Measurements from ENCODE around the gene PIK3CA. TPM values are rescaled to one million over a fixed set of nuclear protein-coding genes. Genes with fewer than 3 reads are reported as not detected.
A peak's percentile ranks its signal among the peaks of the same experiment; 100 is the strongest.
"Not testable (repeated sequence)": the region's sequence is repeated elsewhere in the genome, so short reads cannot be mapped to it uniquely, and the experiment has no call there.

The PIK3CA gene
- polyA plus RNA-seq, 4 donors, result 2.2 to 18.2 (median 4.6) TPM

DNA sequence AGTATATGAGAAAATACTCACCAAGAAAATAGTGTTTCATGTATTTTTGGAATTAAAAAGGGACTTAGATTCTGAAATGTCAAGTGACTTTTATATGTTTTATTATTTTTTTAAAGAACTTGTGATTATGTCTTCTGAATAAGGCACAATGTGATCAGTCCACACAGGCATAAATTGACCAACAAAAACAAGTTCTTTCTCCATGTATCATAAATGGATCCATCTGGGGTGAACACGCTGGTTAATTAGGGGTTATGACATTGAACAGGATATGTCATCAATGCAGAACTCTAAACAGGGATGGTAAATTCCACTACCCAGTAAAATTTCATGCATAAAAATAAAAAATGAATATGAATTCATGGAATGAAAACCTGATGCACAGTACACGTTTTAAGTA is 31.3 kb upstream of the PIK3CA start:
- Histone ChIP-seq H3K27ac (ENCODE audit: low read depth in 1 of 3, low read length in 2 of 3) (no peak overlapping the region), H3K36me3 (ENCODE audit: control insufficient read depth in 3 of 3, insufficient read depth in 2 of 3, low read depth in 1 of 3, low read length in 3 of 3) (no peaks in the 10 kb centered on the region), H3K4me3 (ENCODE audit: low read depth in 1 of 3, low read length in 3 of 3) (no peak overlapping the region), H3K4me1 (ENCODE audit: control insufficient read depth in 3 of 3, insufficient read depth in 2 of 3, low read depth in 1 of 3, low read length in 2 of 3) (no peaks in the 10 kb centered on the region), H3K9me3 (ENCODE audit: control insufficient read depth in 2 of 2, insufficient read depth in 1 of 2, low read depth in 1 of 2, low read length in 1 of 2) (no peaks in the 10 kb centered on the region), H3K27me3 (ENCODE audit: control insufficient read depth in 3 of 3, insufficient read depth in 3 of 3, low read length in 3 of 3) (peaks cover 0 to 2% (median 0%) of the 10 kb centered on the region in 3 donors)
- FAIRE-seq, result no peak
- 58 to 70% (median 64%) methylated on average over 2 of the region's 2 CpGs for WGBS, 3 donors
- DNase-seq, result no peak

GRCh38 chr3:179132191-179132890 is 15.8 kb upstream of the PIK3CA start:
- peak in 1 of 2 donors; percentile 5 for DNase-seq
- H3K4me3 ChIP-seq (ENCODE audit: low read depth in 1 of 3, low read length in 3 of 3); H3K36me3 ChIP-seq (ENCODE audit: control insufficient read depth in 3 of 3, insufficient read depth in 2 of 3, low read depth in 1 of 3, low read length in 3 of 3); FAIRE-seq; H3K9me3 ChIP-seq (ENCODE audit: control insufficient read depth in 2 of 2, insufficient read depth in 1 of 2, low read depth in 1 of 2, low read length in 1 of 2); H3K4me1 ChIP-seq (ENCODE audit: control insufficient read depth in 3 of 3, insufficient read depth in 2 of 3, low read depth in 1 of 3, low read length in 2 of 3); H3K27ac ChIP-seq (ENCODE audit: low read depth in 1 of 3, low read length in 2 of 3); H3K27me3 ChIP-seq (ENCODE audit: control insufficient read depth in 3 of 3, insufficient read depth in 3 of 3, low read length in 3 of 3): not testable (repeated sequence)
- WGBS, 3 donors, result 66 to 82% (median 79%) methylated on average over 22 to 26 of the region's 27 CpGs

DNA sequence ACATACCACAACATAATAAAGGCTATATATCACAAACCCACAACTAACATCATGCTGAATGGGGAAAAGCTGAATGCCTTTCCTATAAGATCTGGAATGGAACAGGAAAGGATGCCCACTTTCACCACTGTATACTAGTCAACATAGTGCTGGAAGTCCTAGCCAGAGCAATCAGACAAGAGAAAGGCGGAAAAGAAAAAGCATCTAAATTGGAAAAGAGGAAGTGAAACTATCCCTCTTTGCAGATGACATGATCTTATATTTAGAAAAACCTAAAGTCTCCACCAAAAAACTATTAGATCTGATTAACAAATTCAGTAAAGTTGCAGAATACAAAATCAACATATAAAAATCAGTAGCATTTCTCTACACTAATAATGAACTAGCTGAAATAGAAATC is 14.6 kb upstream of the PIK3CA start:
- WGBS, 3 donors, result 71 to 96% (median 88%) methylated on average over 1 of the region's 1 CpG
- FAIRE-seq (no peak), DNase-seq (no peak)
- H3K4me3 ChIP-seq (ENCODE audit: low read depth in 1 of 3, low read length in 3 of 3), result no peak overlapping the region
- H3K27me3 ChIP-seq (ENCODE audit: control insufficient read depth in 3 of 3, insufficient read depth in 3 of 3, low read length in 3 of 3), result no peaks in the 10 kb centered on the region
- no peaks in the 10 kb centered on the region for H3K36me3 ChIP-seq (ENCODE audit: control insufficient read depth in 3 of 3, insufficient read depth in 2 of 3, low read depth in 1 of 3, low read length in 3 of 3)
- no peaks in the 10 kb centered on the region for H3K9me3 ChIP-seq (ENCODE audit: control insufficient read depth in 2 of 2, insufficient read depth in 1 of 2, low read depth in 1 of 2, low read length in 1 of 2)
- H3K4me1 ChIP-seq (ENCODE audit: control insufficient read depth in 3 of 3, insufficient read depth in 2 of 3, low read depth in 1 of 3, low read length in 2 of 3), result no peaks in the 10 kb centered on the region
- H3K27ac ChIP-seq (ENCODE audit: low read depth in 1 of 3, low read length in 2 of 3), result no peak overlapping the region

- Histone ChIP-seq H3K36me3 (ENCODE audit: control insufficient read depth in 3 of 3, insufficient read depth in 2 of 3, low read depth in 1 of 3, low read length in 3 of 3) (no peaks in the 10 kb centered on the region), H3K9me3 (ENCODE audit: control insufficient read depth in 2 of 2, insufficient read depth in 1 of 2, low read depth in 1 of 2, low read length in 1 of 2) (no peaks in the 10 kb centered on the region), H3K27ac (ENCODE audit: low read depth in 1 of 3, low read length in 2 of 3) (no peak overlapping the region), H3K4me3 (ENCODE audit: low read depth in 1 of 3, low read length in 3 of 3) (no peak overlapping the region), H3K27me3 (ENCODE audit: control insufficient read depth in 3 of 3, insufficient read depth in 3 of 3, low read length in 3 of 3) (no peaks in the 10 kb centered on the region), H3K4me1 (ENCODE audit: control insufficient read depth in 3 of 3, insufficient read depth in 2 of 3, low read depth in 1 of 3, low read length in 2 of 3) (no peaks in the 10 kb centered on the region)
- whole genome bisulfite sequencing, 3 donors, result 22 to 63% (median 25%) methylated on average over 1 of the region's 1 CpG
- DNase-seq (peak in 1 of 2 donors; percentile 12), FAIRE-seq (no peak)
Measured at GRCh38 chr3:179136195-179136594, 12.0 kb upstream of the PIK3CA start.

DNA sequence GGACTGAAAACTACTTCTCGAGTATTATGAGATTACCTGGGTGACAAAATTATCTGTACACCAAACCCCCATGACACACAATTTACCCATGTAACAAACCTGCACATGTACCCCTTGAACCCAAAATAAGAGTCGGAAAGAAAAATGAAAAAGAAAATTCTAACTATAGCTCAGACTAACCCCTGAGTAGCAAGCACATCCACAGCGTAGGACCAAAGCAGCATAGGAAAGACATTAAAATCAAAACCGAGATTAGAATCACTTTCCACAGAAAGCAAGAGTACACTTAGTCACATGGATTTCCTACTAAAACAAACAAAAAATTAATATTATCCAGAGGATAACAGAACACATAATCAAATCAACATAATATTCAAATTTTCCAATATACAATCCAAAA is 6.3 kb upstream of the PIK3CA start:
- H3K4me3 ChIP-seq (ENCODE audit: low read depth in 1 of 3, low read length in 3 of 3), result no peak overlapping the region
- H3K9me3 ChIP-seq (ENCODE audit: control insufficient read depth in 2 of 2, insufficient read depth in 1 of 2, low read depth in 1 of 2, low read length in 1 of 2), result no peaks in the 10 kb centered on the region
- no peak overlapping the region for H3K27ac ChIP-seq (ENCODE audit: low read depth in 1 of 3, low read length in 2 of 3)
- no peaks in the 10 kb centered on the region for H3K36me3 ChIP-seq (ENCODE audit: control insufficient read depth in 3 of 3, insufficient read depth in 2 of 3, low read depth in 1 of 3, low read length in 3 of 3)
- no peak for DNase-seq
- no peak for FAIRE-seq
- H3K4me1 ChIP-seq (ENCODE audit: control insufficient read depth in 3 of 3, insufficient read depth in 2 of 3, low read depth in 1 of 3, low read length in 2 of 3), result peaks cover 0 to 2% (median 0%) of the 10 kb centered on the region in 3 donors
- H3K27me3 ChIP-seq (ENCODE audit: control insufficient read depth in 3 of 3, insufficient read depth in 3 of 3, low read length in 3 of 3), result no peaks in the 10 kb centered on the region
- 65 to 85% (median 81%) methylated on average over 4 of the region's 4 CpGs for WGBS, 3 donors

DNA sequence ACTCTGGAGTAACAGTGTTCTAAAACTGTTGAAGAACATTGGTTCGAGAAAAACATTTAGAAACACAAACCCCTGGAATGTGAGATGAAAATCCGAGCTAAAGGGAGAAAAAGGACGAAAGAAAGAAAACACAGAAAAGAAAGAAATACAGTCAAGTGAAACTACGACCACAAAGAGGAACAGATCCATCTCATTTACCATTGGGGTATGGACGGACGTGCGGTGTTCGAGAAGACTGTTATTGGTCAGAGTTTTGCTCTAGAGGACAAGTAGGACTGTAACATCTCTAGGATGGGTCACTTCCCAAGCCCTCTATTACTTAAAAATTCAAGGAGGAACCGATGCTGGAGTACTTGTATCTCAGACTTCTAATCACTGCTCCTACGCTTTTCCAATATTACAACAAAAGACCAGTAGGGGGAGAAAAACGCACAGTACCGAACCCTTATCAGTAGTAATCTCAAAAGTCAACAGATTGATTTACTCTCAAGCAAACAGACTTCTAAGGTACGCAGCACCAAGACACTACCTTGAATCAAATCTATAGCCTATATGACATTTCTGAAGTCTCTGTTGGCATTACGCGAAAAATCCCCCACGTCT is 1.1 kb upstream of the PIK3CA start:
- DNase-seq, result peak; percentile 84 to 87
- 3 to 6% (median 3%) methylated on average over 16 of the region's 16 CpGs for WGBS, 3 donors

GRCh38 chr3:179147514-179147872 is 664 bp upstream of the PIK3CA start:
- H3K9me3 ChIP-seq (ENCODE audit: control insufficient read depth in 2 of 2, insufficient read depth in 1 of 2, low read depth in 1 of 2, low read length in 1 of 2), result no peaks in the 10 kb centered on the region
- WGBS, 3 donors, result 0% methylated on average over 14 of the region's 14 CpGs
- no peak for FAIRE-seq
- no peaks in the 10 kb centered on the region for H3K27me3 ChIP-seq (ENCODE audit: control insufficient read depth in 3 of 3, insufficient read depth in 3 of 3, low read length in 3 of 3)
- no peak for DNase-seq
- H3K4me1 ChIP-seq (ENCODE audit: control insufficient read depth in 3 of 3, insufficient read depth in 2 of 3, low read depth in 1 of 3, low read length in 2 of 3), result peaks cover 0 to 4% (median 0%) of the 10 kb centered on the region in 3 donors
- peak overlapping the region; percentile 80 to 98 (median 95) for H3K27ac ChIP-seq (ENCODE audit: low read depth in 1 of 3, low read length in 2 of 3)
- H3K36me3 ChIP-seq (ENCODE audit: control insufficient read depth in 3 of 3, insufficient read depth in 2 of 3, low read depth in 1 of 3, low read length in 3 of 3), result no peaks in the 10 kb centered on the region
- peak overlapping the region; percentile 64 to 81 (median 78) for H3K4me3 ChIP-seq (ENCODE audit: low read depth in 1 of 3, low read length in 3 of 3)

More for the DNA sequence above, 1.1 kb upstream of the PIK3CA start:
- FAIRE-seq, result no peak
- Histone ChIP-seq H3K27me3 (ENCODE audit: control insufficient read depth in 3 of 3, insufficient read depth in 3 of 3, low read length in 3 of 3) (no peaks in the 10 kb centered on the region), H3K27ac (ENCODE audit: low read depth in 1 of 3, low read length in 2 of 3) (peak overlapping the region; percentile 80 to 98 (median 95)), H3K4me3 (ENCODE audit: low read depth in 1 of 3, low read length in 3 of 3) (peak overlapping the region; percentile 64 to 81 (median 78)), H3K36me3 (ENCODE audit: control insufficient read depth in 3 of 3, insufficient read depth in 2 of 3, low read depth in 1 of 3, low read length in 3 of 3) (no peaks in the 10 kb centered on the region), H3K4me1 (ENCODE audit: control insufficient read depth in 3 of 3, insufficient read depth in 2 of 3, low read depth in 1 of 3, low read length in 2 of 3) (peaks cover 0 to 4% (median 0%) of the 10 kb centered on the region in 3 donors), H3K9me3 (ENCODE audit: control insufficient read depth in 2 of 2, insufficient read depth in 1 of 2, low read depth in 1 of 2, low read length in 1 of 2) (no peaks in the 10 kb centered on the region)

GRCh38 chr3:179148616-179149405 is 654 bp downstream of the PIK3CA start:
- Histone ChIP-seq H3K36me3 (ENCODE audit: control insufficient read depth in 3 of 3, insufficient read depth in 2 of 3, low read depth in 1 of 3, low read length in 3 of 3) (no peaks in the 10 kb centered on the region), H3K27ac (ENCODE audit: low read depth in 1 of 3, low read length in 2 of 3) (peak overlapping the region; percentile 95 to 98 (median 97)), H3K4me3 (ENCODE audit: low read depth in 1 of 3, low read length in 3 of 3) (peak overlapping the region; percentile 78 to 81 (median 80)), H3K9me3 (ENCODE audit: control insufficient read depth in 2 of 2, insufficient read depth in 1 of 2, low read depth in 1 of 2, low read length in 1 of 2) (no peaks in the 10 kb centered on the region), H3K27me3 (ENCODE audit: control insufficient read depth in 3 of 3, insufficient read depth in 3 of 3, low read length in 3 of 3) (no peaks in the 10 kb centered on the region), H3K4me1 (ENCODE audit: control insufficient read depth in 3 of 3, insufficient read depth in 2 of 3, low read depth in 1 of 3, low read length in 2 of 3) (peaks cover 0 to 4% (median 0%) of the 10 kb centered on the region in 3 donors)
- DNase-seq (peak; percentile 53 to 81), FAIRE-seq (no peak)
- 0 to 1% (median 1%) methylated on average over 49 to 70 of the region's 70 CpGs for WGBS, 3 donors
